A549 (cell line): ENCODE measurements around the gene RBM47. TPM values are rescaled to one million over a fixed set of nuclear protein-coding genes. Genes with fewer than 3 reads are reported as not detected.

Source experiments
- ATAC-seq, 2 experiments: fragments of 200-7000 bp in 1 of 2; fragments of >200 bp in 1 of 2; cut with Nextera tagmentation in 1 of 2; cut with Tn5 transposase in 1 of 2; 3 replicates each; pipeline versions ENCODE4 v1.8.0 to v1.9.1; 2018 to 2020; ENCODE audit warnings: mild to moderate bottlenecking in 1 of 2, moderate library complexity in 1 of 2
- CTCF ChIA-PET: fragments of 300-600 bp; sonication (Branson Sonifier 250); formaldehyde crosslinking; extraction: SDS; loops from one replicate; lab custom pipeline; 2021; ENCODE audit warnings: antibody characterized with exemption, inconsistent platforms; lab: Yijun Ruan, JAX
- POLR2A ChIA-PET: fragments of 350-600 bp; formaldehyde crosslinking; extraction: SDS; loops from one replicate; lab custom pipeline; 2021; ENCODE audit warnings: antibody characterized with exemption, inconsistent platforms; lab: Yijun Ruan, JAX
- DNase-seq, 2 experiments: peaks; one replicate each; pipeline versions ENCODE4 v3.0.0 to v3.0.0-alpha.2; 2011 to 2016; ENCODE audit warnings: low read depth in 1 of 2, low spot score in 1 of 2
- FAIRE-seq: peaks from 2 replicates; lab custom pipeline; 2011; peaks lifted over from hg19 to GRCh38; lab: Jason Lieb, UNC
- H3K27ac ChIP-seq, 2 experiments: fragments of >200 bp; sonication (Bioruptor Twin); formaldehyde crosslinking; 3 replicates each; pipeline ENCODE4 v1.5.1; 2016 to 2017
- H3K4me1 ChIP-seq: fragments of >200 bp; sonication (Bioruptor Twin); formaldehyde crosslinking; 3 replicates; pipeline ENCODE4 v1.6.1; 2016
- H3K4me2 ChIP-seq: fragments of >200 bp; sonication (Bioruptor Twin); formaldehyde crosslinking; 3 replicates; pipeline ENCODE4 v1.6.1; 2016
- H3K4me3 ChIP-seq: fragments of >200 bp; sonication (Bioruptor Twin); formaldehyde crosslinking; 3 replicates; pipeline ENCODE4 v1.5.1; 2016
- H3K9me3 ChIP-seq: fragments of >200 bp; sonication (Bioruptor Twin); formaldehyde crosslinking; 3 replicates; pipeline ENCODE4 v1.6.1; 2016
- ATOH8 ChIP-seq: fragments of 250-450 bp; sonication (Bioruptor Pico); IDR thresholded peaks from 2 replicates; pipeline ENCODE4 v1.5.0; 2020; ENCODE audit warnings: low read depth, mild to moderate bottlenecking, moderate library complexity
- BHLHE40 ChIP-seq: IDR thresholded peaks from 2 replicates; pipeline ENCODE4 v1.6.1; 2012; ENCODE audit warnings: low read depth, low read length, inconsistent platforms
- CBX2 ChIP-seq: fragments of 200-600 bp; sonication (generic); IDR thresholded peaks from 2 replicates; pipeline ENCODE4 v1.6.1; 2016; ENCODE audit warnings: low read depth, mild to moderate bottlenecking, borderline replicate concordance
- CBX8 ChIP-seq: fragments of 200-600 bp; sonication (generic); IDR thresholded peaks from 2 replicates; pipeline ENCODE4 v1.6.1; 2016
- CHD4 ChIP-seq: fragments of 200-600 bp; sonication (generic); IDR thresholded peaks from 2 replicates; pipeline ENCODE4 v1.6.1; 2016; ENCODE audit warnings: antibody characterized with exemption, mild to moderate bottlenecking, borderline replicate concordance
- E2F6 ChIP-seq: IDR thresholded peaks from 2 replicates; pipeline ENCODE4 v1.6.1; 2012; ENCODE audit warnings: low read depth, borderline replicate concordance
- ESRRA ChIP-seq: fragments of 150-350 bp; IDR thresholded peaks from 2 replicates; pipeline ENCODE4 v1.6.1; 2014; ENCODE audit warnings: mild to moderate bottlenecking, low read length, borderline replicate concordance
- FOSB ChIP-seq: fragments of 250-450 bp; sonication (Bioruptor Pico); IDR thresholded peaks from 2 replicates; pipeline ENCODE4 v1.5.0; 2020; ENCODE audit warnings: mild to moderate bottlenecking, moderate library complexity
- FOSL2 ChIP-seq, 2 experiments: fragments of 450-650 bp in 1 of 2; fragments of >200 bp in 1 of 2; sonication (Bioruptor Twin) in 1 of 2; formaldehyde crosslinking; IDR thresholded peaks; 2 replicates each; pipeline versions ENCODE4 v1.5.0 to v1.6.1; 2016 to 2020; ENCODE audit warnings: mild to moderate bottlenecking in 1 of 2, moderate library complexity in 1 of 2
- GATA3 ChIP-seq: IDR thresholded peaks from 2 replicates; pipeline ENCODE4 v1.6.1; 2012; ENCODE audit warnings: borderline replicate concordance
- HDAC2 ChIP-seq: fragments of 200-600 bp; sonication (generic); IDR thresholded peaks from 2 replicates; pipeline ENCODE4 v1.6.1; 2016
- HMGXB4 ChIP-seq: fragments of 250-450 bp; sonication (Bioruptor Pico); IDR thresholded peaks from 2 replicates; pipeline ENCODE4 v1.5.0; 2021; ENCODE audit warnings: mild to moderate bottlenecking, moderate library complexity, borderline replicate concordance
- HOXB13 ChIP-seq: fragments of 250-450 bp; sonication (Bioruptor Pico); IDR thresholded peaks from 2 replicates; pipeline ENCODE4 v1.5.0; 2020; ENCODE audit warnings: low read depth, mild to moderate bottlenecking, moderate library complexity
- MAX ChIP-seq: IDR thresholded peaks from 2 replicates; pipeline ENCODE4 v1.6.1; 2012
- NFE2L2 ChIP-seq: fragments of 150-350 bp; conservative IDR thresholded peaks from 2 replicates; pipeline ENCODE4 v1.6.1; 2014; ENCODE audit warnings: low read length
- NR3C1 ChIP-seq: fragments of >200 bp; sonication (Bioruptor Twin); formaldehyde crosslinking; IDR thresholded peaks from 3 replicates; pipeline ENCODE4 v1.6.1; 2017
- PHF8 ChIP-seq: fragments of 200-600 bp; sonication (generic); IDR thresholded peaks from 2 replicates; pipeline ENCODE4 v1.6.1; 2016; ENCODE audit warnings: low read depth, mild to moderate bottlenecking, antibody characterized with exemption, moderate library complexity, borderline replicate concordance
- RAD21 ChIP-seq, 2 experiments: fragments of >200 bp in 1 of 2; sonication (Bioruptor Twin) in 1 of 2; formaldehyde crosslinking in 1 of 2; IDR thresholded peaks in 1 of 2; conservative IDR thresholded peaks in 1 of 2; 2 replicates in 1 of 2; 3 replicates in 1 of 2; pipeline ENCODE4 v1.6.1; 2012 to 2018; ENCODE audit warnings: inconsistent platforms in 1 of 2
- RCOR1 ChIP-seq: fragments of 150-350 bp; IDR thresholded peaks from 2 replicates; pipeline ENCODE4 v1.6.1; 2014; ENCODE audit warnings: antibody characterized with exemption, low read length, low read depth
- SREBF2 ChIP-seq: fragments of 450-650 bp; IDR thresholded peaks from 2 replicates; pipeline ENCODE4 v1.6.1; 2014; ENCODE audit warnings: mild to moderate bottlenecking, moderate library complexity
- TFCP2L1 ChIP-seq: fragments of 250-450 bp; sonication (Bioruptor Pico); IDR thresholded peaks from 2 replicates; pipeline ENCODE4 v1.5.0; 2021; ENCODE audit warnings: mild to moderate bottlenecking
- ZSCAN20 ChIP-seq: fragments of 250-450 bp; sonication (Bioruptor Pico); IDR thresholded peaks from 2 replicates; pipeline ENCODE4 v1.8.0; 2022; ENCODE audit warnings: mild to moderate bottlenecking, moderate library complexity
- WGBS: methylation state at CpG from one replicate; pipeline ENCODE4 v1.1.6; 2017; ENCODE audit errors: missing lambda C conversion rate; 5-methylcytosine and 5-hydroxymethylcytosine counted together
- polyA plus RNA-seq, 4 experiments: library from polyadenylated mRNA; depleted of rRNA in 3 of 4; stranded (reverse); fragments of >200 nt; fragmentation: RNase III in 1 of 4; extraction: RNeasy Plus Mini Kit Qiagen cat#74134 plus additional on column Dnase treatment in 1 of 4; gene quantifications; 2 replicates in 3 of 4; 3 replicates in 1 of 4; pipeline ENCODE4 v1.2.3, GENCODE V29; 2011 to 2017
- TF ChIP-seq, protein P1 (sequence below): fragments of 450-650 bp; IDR thresholded peaks from 2 replicates; pipeline ENCODE4 v1.6.1; 2014; ENCODE audit warnings: antibody characterized with exemption

The RBM47 gene
- polyA plus RNA-seq, 2 of the 4 experiments (the other 2 are of a cell fraction) = 38.1 to 43.3 TPM

DNA sequence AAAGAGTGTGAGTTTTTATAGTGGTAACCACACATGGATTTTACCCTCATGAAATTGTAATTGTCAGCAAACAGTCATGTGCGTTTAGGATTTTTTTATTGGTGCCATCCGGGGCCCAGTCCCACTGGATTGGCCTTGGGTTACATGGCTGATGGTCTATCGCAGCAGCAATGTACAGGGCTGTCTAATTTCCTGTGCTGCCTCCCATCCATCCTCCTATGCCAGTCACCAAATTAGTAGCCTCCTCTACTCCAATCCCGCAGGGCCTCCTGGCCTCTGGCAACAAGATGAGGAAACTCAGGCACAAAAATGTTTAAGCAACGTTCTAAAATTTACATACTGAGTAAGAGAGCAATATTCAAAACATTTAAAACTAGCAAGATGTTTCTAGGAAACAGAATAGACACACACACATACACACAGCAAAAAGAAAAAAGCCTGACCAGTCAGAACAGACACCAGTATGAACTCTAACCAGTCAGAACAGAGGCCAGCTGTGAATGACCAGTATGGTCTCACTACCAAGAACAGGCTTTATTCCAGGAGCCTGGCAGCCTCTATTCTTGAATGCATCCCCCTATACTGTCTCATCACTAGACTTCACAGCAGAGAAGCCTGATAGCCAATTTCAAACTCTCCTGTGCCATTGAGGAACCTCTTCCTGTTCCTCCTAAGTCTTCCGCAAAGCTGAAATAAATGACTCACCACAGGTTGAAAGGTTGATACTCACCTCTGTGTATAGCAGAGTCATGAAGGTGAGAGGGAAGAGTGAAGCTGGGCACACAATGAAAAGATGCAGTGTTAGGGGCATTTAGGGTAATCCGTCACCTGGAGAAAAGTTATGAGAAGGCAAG lies 251.9 kb downstream of the RBM47 start:
- ATAC-seq (peak; percentile 56 to 78), FAIRE-seq (no peak), DNase-seq (peak in 1 of 2 experiments; percentile 22)
- Histone ChIP-seq H3K4me2 (no peak overlapping the region), H3K9me3 (no peaks in the 10 kb centered on the region), H3K4me3 (no peak overlapping the region), H3K27ac (peak overlapping the region in 1 of 2 experiments; percentile 35; a peak in 1 of 6 replicates), H3K4me1 (no peaks in the 10 kb centered on the region; the same call in 2 of the 3 replicates)
- 64% methylated on average over 7 of the region's 7 CpGs for WGBS
- ChIA-PET POLR2A (no interaction called here), CTCF (no interaction called here)
- TF ChIP-seq CBX8 = no peak
- no peak for TF ChIP-seq NFE2L2
- no peak for TF ChIP-seq RCOR1
- no peak for TF ChIP-seq ATOH8 (CRISPR knock-in tag)
- TF ChIP-seq CBX2 = no peak
- no peak for TF ChIP-seq FOSB (CRISPR knock-in tag)
- no peak for TF ChIP-seq HMGXB4 (CRISPR knock-in tag)
- no peak for TF ChIP-seq BHLHE40
- TF ChIP-seq MAX = no peak
- no peak for TF ChIP-seq FOSL2 (IDR thresholded peaks at IDR 0.05)
- TF ChIP-seq FOSL2 (CRISPR knock-in tag; IDR thresholded peaks at IDR 0.05) = no peak
- TF ChIP-seq E2F6 = no peak
- no peak for TF ChIP-seq CHD4
- TF ChIP-seq HOXB13 (CRISPR knock-in tag) = no peak
- TF ChIP-seq ZSCAN20 (CRISPR knock-in tag) = no peak

DNA sequence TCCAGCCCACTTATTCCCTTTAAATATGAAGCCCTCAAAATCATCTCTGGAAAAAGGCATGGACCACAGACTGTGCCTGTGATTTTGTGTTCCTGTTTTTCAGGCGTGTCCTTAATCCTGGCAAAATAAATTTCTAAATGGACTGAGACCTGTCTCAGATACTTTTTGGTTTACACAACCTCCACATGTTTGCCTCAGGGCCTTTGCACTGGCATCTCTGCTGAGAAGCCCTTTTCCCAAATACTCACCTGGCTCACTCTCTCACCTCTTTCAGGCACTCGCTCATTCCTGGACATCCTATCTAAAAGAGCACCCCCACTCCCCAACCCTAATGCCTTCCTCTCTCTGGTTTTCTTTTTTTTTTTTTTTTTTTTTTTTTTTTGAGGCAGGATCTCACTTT lies 254.0 kb downstream of the RBM47 start:
- H3K4me1 ChIP-seq = no peaks in the 10 kb centered on the region; the same call in 2 of the 3 replicates
- no peak overlapping the region for H3K4me2 ChIP-seq
- TF ChIP-seq NR3C1 = no peak
- no peak for TF ChIP-seq PHF8
- no peak for TF ChIP-seq RAD21 (conservative IDR thresholded peaks at IDR 0.05 in 1 of 2, IDR thresholded peaks at IDR 0.05 in 1 of 2)
- TF ChIP-seq TFCP2L1 (CRISPR knock-in tag) = no peak
- no peak for TF ChIP-seq ATOH8 (CRISPR knock-in tag)
- TF ChIP-seq FOSL2 (IDR thresholded peaks at IDR 0.05) = no peak
- no peak for TF ChIP-seq FOSL2 (CRISPR knock-in tag; IDR thresholded peaks at IDR 0.05)
- no peak for TF ChIP-seq GATA3
- TF ChIP-seq, protein P1, sequence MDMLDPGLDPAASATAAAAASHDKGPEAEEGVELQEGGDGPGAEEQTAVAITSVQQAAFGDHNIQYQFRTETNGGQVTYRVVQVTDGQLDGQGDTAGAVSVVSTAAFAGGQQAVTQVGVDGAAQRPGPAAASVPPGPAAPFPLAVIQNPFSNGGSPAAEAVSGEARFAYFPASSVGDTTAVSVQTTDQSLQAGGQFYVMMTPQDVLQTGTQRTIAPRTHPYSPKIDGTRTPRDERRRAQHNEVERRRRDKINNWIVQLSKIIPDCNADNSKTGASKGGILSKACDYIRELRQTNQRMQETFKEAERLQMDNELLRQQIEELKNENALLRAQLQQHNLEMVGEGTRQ = no peak
- no peak for TF ChIP-seq NFE2L2
- TF ChIP-seq HDAC2 = no peak
- no peak for TF ChIP-seq SREBF2
- no peak for TF ChIP-seq ESRRA
- H3K27ac ChIP-seq = no peak overlapping the region
- no peaks in the 10 kb centered on the region for H3K9me3 ChIP-seq
- WGBS = 97% methylated on average over 2 of the region's 2 CpGs
- DNase-seq = no peak
- no peak for FAIRE-seq
- no peak overlapping the region for H3K4me3 ChIP-seq
- POLR2A ChIA-PET = no interaction called here
- CTCF ChIA-PET = interaction anchor here (0.6 kb wide), 1 partner anchor 303 kb away, joined by 3 read pairs; no protein-coding TSS in a partner anchor
- no peak for ATAC-seq
